NCI-H128 (cell line): Measurements from ENCODE around the gene SERF2.
"Not testable (repeated sequence)": the region's sequence is repeated elsewhere in the genome, so short reads cannot be mapped to it uniquely, and the experiment has no call there.

Experiments
- DNase-seq: peaks from one replicate; lab custom pipeline; 2025; ENCODE audit not compliant: unreplicated experiment; lab: John Stamatoyannopoulos, UW

The SERF2 gene

DNA sequence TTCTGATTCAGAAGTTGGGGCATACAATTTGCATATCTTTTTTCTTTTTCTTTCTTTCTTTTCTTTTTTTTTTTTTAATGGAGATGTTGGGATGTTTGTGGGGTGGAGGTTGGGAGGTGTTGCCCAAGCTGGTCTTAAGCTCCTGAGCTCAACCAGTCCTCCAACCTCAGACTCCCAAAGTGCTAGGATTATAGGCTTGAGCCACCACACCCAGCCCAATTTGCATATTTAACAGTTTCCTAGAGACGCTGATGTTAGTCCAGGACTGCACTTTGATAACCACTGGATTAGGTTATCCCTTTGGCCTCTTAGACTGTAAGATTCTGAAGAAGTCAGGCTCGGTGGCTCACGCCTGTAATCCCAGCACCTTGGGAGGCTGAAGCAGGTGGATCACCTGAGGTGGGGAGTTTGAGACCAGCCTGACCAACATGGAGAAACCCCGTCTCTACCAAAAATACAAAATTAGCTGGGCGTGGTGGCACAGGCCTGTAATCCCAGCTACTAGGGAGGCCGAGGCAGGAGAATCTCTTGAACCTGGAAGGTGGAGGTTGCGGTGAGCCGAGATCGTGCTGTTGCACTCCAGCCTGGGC lies 37.9 kb downstream of the SERF2 start:
- DNase-seq, result not testable (repeated sequence)

DNA sequence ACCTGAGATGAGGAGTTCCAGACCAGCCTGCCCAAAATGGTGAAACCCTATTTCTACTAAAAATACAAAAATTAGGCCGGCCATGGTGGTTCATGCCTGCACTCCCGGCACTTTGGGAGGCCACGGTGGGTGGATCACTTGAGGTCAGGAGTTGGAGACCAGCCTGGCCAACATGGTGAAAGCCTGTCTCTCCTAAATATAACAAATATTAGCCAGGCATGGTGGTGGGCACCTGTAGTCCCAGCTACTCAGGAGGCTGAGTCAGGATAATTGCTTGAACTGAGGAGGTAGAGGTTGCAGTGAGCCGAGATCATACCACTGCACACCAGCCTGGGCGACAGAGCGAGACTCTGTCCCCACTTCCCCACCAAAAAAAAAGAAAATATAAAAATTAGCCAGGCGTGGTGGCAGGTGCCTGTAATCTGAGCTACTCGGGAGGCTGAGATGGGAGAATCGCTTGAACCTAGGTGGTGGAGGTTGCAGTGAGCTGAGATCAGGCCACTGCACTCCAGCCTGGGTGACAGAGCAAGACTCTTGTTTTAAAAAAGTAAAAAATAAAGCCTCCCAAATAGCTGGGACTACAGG lies 38.7 kb downstream of the SERF2 start:
- not testable (repeated sequence) for DNase-seq

DNA sequence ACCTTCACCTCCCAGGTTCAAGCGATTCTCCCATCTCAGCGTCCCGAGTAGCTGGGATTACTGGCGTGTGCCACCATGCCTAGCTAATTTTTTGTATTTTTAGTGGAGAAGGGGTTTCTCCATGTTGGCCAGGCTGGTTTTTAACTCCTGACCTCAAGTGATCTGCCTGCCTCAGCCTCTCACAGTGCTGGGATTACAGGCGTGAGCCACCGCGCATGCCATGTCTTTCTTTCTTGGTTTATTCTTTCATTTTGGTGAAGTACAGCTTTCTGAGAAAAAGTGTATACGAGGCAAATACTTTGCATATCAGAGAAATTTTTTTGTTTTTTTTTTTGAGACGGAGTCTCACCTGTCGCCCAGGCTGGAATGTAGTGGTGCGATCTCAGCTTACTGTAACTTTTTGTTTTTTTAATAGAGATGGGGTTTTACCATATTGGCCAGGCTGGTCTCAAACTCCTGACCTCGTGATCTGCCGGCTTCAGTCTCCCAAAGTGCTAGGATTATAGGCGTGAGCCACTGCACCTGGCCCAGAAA lies 39.5 kb downstream of the SERF2 start:
- not testable (repeated sequence) for DNase-seq

DNA sequence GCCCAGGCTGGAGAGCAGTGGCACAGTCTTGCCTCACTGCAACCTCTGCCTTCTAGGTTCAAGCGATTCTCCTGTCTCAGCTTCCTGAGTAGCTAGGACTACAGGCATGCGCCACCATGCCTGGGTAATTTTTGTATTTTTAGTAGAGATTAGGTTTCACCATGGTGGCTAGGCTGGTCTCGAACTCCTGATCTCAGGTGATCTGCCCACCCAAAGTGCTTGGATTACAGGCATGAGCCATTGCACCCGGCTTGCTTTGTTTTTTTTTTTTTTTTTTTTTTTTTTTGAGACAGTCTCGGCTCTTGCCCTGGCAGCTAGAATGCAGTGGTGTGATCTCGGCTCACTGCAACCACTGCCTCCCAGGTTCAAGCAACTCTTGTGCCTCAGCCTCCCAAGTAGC lies 40.4 kb downstream of the SERF2 start:
- DNase-seq, result not testable (repeated sequence)

DNA sequence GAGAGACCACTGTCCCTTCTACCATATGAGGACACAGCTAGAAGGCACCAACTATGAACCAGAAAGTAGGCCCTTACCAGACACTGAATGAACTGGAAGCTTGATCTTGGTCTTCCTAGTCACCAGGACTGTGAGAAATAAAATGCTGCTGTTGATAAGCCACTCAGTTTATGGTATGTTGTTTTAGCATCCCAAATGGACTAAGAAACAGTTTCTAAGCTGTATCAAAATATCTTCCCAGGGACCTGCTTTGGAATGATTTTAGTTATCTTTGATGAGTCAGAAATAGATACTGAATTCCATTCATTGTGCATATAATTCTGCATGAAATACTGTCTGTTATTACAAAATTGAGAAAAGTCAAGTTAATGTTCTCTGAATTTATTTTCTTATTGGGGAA lies 53.3 kb downstream of the SERF2 start:
- DNase-seq, result no peak
